Ectodermal cell (in vitro differentiated cells): Measurements from ENCODE around the gene BCO1.

Source experiments
- H3K27ac ChIP-seq: 2 replicates; pipeline ENCODE4 v1.7.0; 2013; ENCODE audit warnings: mild to moderate bottlenecking, low read depth, low read length; ENCODE audit not compliant: insufficient read depth, poor library complexity, severe bottlenecking
- H3K27me3 ChIP-seq: 2 replicates; pipeline ENCODE4 v1.7.0; 2013; ENCODE audit warnings: mild to moderate bottlenecking, low read length; ENCODE audit not compliant: insufficient read depth, control insufficient read depth, poor library complexity, severe bottlenecking
- H3K36me3 ChIP-seq: one replicate; pipeline ENCODE4 v1.7.0; 2013; ENCODE audit warnings: low read length; ENCODE audit not compliant: control insufficient read depth, insufficient read depth
- H3K4me1 ChIP-seq: one replicate; pipeline ENCODE4 v1.7.0; 2013; ENCODE audit warnings: low read length; ENCODE audit not compliant: control insufficient read depth, insufficient read depth
- H3K4me3 ChIP-seq: 2 replicates; pipeline ENCODE4 v1.7.0; 2013; ENCODE audit warnings: low read depth, low read length, control low read depth; ENCODE audit not compliant: insufficient read depth
- H3K9me3 ChIP-seq: 2 replicates; pipeline ENCODE4 v1.7.0; 2013; ENCODE audit warnings: mild to moderate bottlenecking, low read length, moderate library complexity; ENCODE audit not compliant: control insufficient read depth
- WGBS, 2 experiments: methylation state at CpG; one replicate each; pipeline ENCODE4 v1.1.7; 2013; ENCODE audit warnings: missing lambda C conversion rate in 2 of 2; 5-methylcytosine and 5-hydroxymethylcytosine counted together

BCO1 gene

GRCh38 chr16:81231014-81231413 lies 7.5 kb upstream of the BCO1 start:
- Histone ChIP-seq H3K9me3 (no peaks in the 10 kb centered on the region), H3K4me3 (no peak overlapping the region), H3K4me1 (no peaks in the 10 kb centered on the region), H3K27me3 (no peaks in the 10 kb centered on the region), H3K27ac (no peak overlapping the region), H3K36me3 (no peaks in the 10 kb centered on the region)
- 93% methylated on average over 5 of the region's 5 CpGs for WGBS, 2 experiments

GRCh38 chr16:81232740-81233367 lies 5.6 kb upstream of the BCO1 start:
- 95 to 97% methylated on average over 8 of the region's 8 CpGs for WGBS, 2 experiments
- Histone ChIP-seq H3K27ac (no peak overlapping the region), H3K9me3 (no peaks in the 10 kb centered on the region), H3K36me3 (no peaks in the 10 kb centered on the region), H3K27me3 (no peaks in the 10 kb centered on the region), H3K4me1 (peaks cover 6% of the 10 kb centered on the region), H3K4me3 (no peak overlapping the region)

- 94 to 95% methylated on average over 8 of the region's 8 CpGs for WGBS, 2 experiments
- Histone ChIP-seq H3K36me3 (no peaks in the 10 kb centered on the region), H3K27ac (peak overlapping the region; percentile 1)
Observed at GRCh38 chr16:81237282-81237681, 1.2 kb upstream of the BCO1 start.

GRCh38 chr16:81237942-81238295 lies 570 bp upstream of the BCO1 start:
- Histone ChIP-seq H3K4me1 (peaks cover 10% of the 10 kb centered on the region), H3K27me3 (no peaks in the 10 kb centered on the region), H3K36me3 (no peaks in the 10 kb centered on the region), H3K27ac (peak overlapping the region; percentile 91), H3K9me3 (no peaks in the 10 kb centered on the region), H3K4me3 (no peak overlapping the region)
- 68 to 76% methylated on average over 9 of the region's 10 CpGs for WGBS, 2 experiments

More at GRCh38 chr16:81237282-81237681, 1.2 kb upstream of the BCO1 start:
- Histone ChIP-seq H3K27me3 (no peaks in the 10 kb centered on the region), H3K9me3 (no peaks in the 10 kb centered on the region), H3K4me1 (peaks cover 10% of the 10 kb centered on the region), H3K4me3 (no peak overlapping the region)

- 75 to 81% methylated on average over 9 of the region's 9 CpGs for WGBS, 2 experiments
- H3K9me3 ChIP-seq: no peaks in the 10 kb centered on the region
- H3K4me1 ChIP-seq: peaks cover 10% of the 10 kb centered on the region
- H3K27ac ChIP-seq: peak overlapping the region; percentile 44
- H3K36me3 ChIP-seq: no peaks in the 10 kb centered on the region
- no peaks in the 10 kb centered on the region for H3K27me3 ChIP-seq
- peak overlapping the region; percentile 12 for H3K4me3 ChIP-seq
Observed at GRCh38 chr16:81239367-81240121, 1.1 kb downstream of the BCO1 start.

GRCh38 chr16:81241706-81242105 lies 3.2 kb downstream of the BCO1 start:
- WGBS, 2 experiments: 92 to 95% methylated on average over 5 of the region's 5 CpGs
- Histone ChIP-seq H3K27me3 (no peaks in the 10 kb centered on the region), H3K4me3 (no peak overlapping the region), H3K9me3 (no peaks in the 10 kb centered on the region), H3K36me3 (no peaks in the 10 kb centered on the region), H3K4me1 (peaks cover 10% of the 10 kb centered on the region), H3K27ac (no peak overlapping the region)

- Histone ChIP-seq H3K27ac (no peak overlapping the region), H3K4me3 (no peak overlapping the region), H3K36me3 (no peaks in the 10 kb centered on the region), H3K27me3 (no peaks in the 10 kb centered on the region), H3K4me1 (peaks cover 4% of the 10 kb centered on the region), H3K9me3 (no peaks in the 10 kb centered on the region)
- 87 to 92% methylated on average over 8 of the region's 8 CpGs for WGBS, 2 experiments
Observed at GRCh38 chr16:81242977-81243618, 4.6 kb downstream of the BCO1 start.

GRCh38 chr16:81243942-81244341 lies 5.5 kb downstream of the BCO1 start:
- H3K9me3 ChIP-seq: no peaks in the 10 kb centered on the region
- H3K4me3 ChIP-seq: no peak overlapping the region
- WGBS, 2 experiments: 74 to 77% methylated on average over 9 of the region's 9 CpGs
- no peak overlapping the region for H3K27ac ChIP-seq
- no peaks in the 10 kb centered on the region for H3K27me3 ChIP-seq
- H3K36me3 ChIP-seq: no peaks in the 10 kb centered on the region
- H3K4me1 ChIP-seq: peaks cover 4% of the 10 kb centered on the region

- H3K4me1 ChIP-seq: no peaks in the 10 kb centered on the region
- WGBS, 2 experiments: 90 to 96% methylated on average over 2 of the region's 2 CpGs
- no peaks in the 10 kb centered on the region for H3K9me3 ChIP-seq
- H3K27ac ChIP-seq: no peak overlapping the region
- no peaks in the 10 kb centered on the region for H3K27me3 ChIP-seq
- H3K4me3 ChIP-seq: no peak overlapping the region
- H3K36me3 ChIP-seq: no peaks in the 10 kb centered on the region
Observed at GRCh38 chr16:81251871-81252270, 13.4 kb downstream of the BCO1 start.

- WGBS, 2 experiments: 92 to 93% methylated on average over 5 of the region's 5 CpGs
- no peaks in the 10 kb centered on the region for H3K27me3 ChIP-seq
- no peaks in the 10 kb centered on the region for H3K4me1 ChIP-seq
- H3K4me3 ChIP-seq: no peak overlapping the region
- no peaks in the 10 kb centered on the region for H3K36me3 ChIP-seq
- no peaks in the 10 kb centered on the region for H3K9me3 ChIP-seq
- no peak overlapping the region for H3K27ac ChIP-seq
Observed at GRCh38 chr16:81253141-81253540, 14.7 kb downstream of the BCO1 start.
